ENCODE results near the gene INSRR.

INSRR gene

GRCh38 chr1:156874572-156875340 is 15.8 kb upstream of the INSRR start:
- Histone ChIP-seq H3K27me3 (ENCODE audit: control insufficient read depth in 1 of 2, insufficient read depth in 2 of 2, low read length in 2 of 2) (peaks cover 6 to 14% of the 10 kb centered on the region in 2 donors), H3K4me3 (ENCODE audit: low read length in 2 of 2) (no peak overlapping the region), H3K4me1 (ENCODE audit: control insufficient read depth, insufficient read depth, low read length) (no peaks in the 10 kb centered on the region), H3K36me3 (ENCODE audit: control insufficient read depth in 2 of 2, insufficient read depth in 2 of 2, low read length in 2 of 2) (no peaks in the 10 kb centered on the region), H3K9me3 (ENCODE audit: control insufficient read depth in 2 of 2, low read length in 2 of 2) (no peaks in the 10 kb centered on the region), H3K9ac (ENCODE audit: low read length in 2 of 2) (no peak overlapping the region), H3K27ac (ENCODE audit: low read length) (no peak overlapping the region)

GRCh38 chr1:156874142-156874541 is 15.2 kb upstream of the INSRR start:
- peaks cover 6 to 14% of the 10 kb centered on the region in 2 donors for H3K27me3 ChIP-seq (ENCODE audit: control insufficient read depth in 1 of 2, insufficient read depth in 2 of 2, low read length in 2 of 2)
- no peak overlapping the region for H3K9ac ChIP-seq (ENCODE audit: low read length in 2 of 2)
- H3K9me3 ChIP-seq (ENCODE audit: control insufficient read depth in 2 of 2, low read length in 2 of 2): no peaks in the 10 kb centered on the region
- H3K4me3 ChIP-seq (ENCODE audit: low read length in 2 of 2): no peak overlapping the region
- H3K4me1 ChIP-seq (ENCODE audit: control insufficient read depth, insufficient read depth, low read length): no peaks in the 10 kb centered on the region
- H3K27ac ChIP-seq (ENCODE audit: low read length): no peak overlapping the region
- no peaks in the 10 kb centered on the region for H3K36me3 ChIP-seq (ENCODE audit: control insufficient read depth in 2 of 2, insufficient read depth in 2 of 2, low read length in 2 of 2)

DNA sequence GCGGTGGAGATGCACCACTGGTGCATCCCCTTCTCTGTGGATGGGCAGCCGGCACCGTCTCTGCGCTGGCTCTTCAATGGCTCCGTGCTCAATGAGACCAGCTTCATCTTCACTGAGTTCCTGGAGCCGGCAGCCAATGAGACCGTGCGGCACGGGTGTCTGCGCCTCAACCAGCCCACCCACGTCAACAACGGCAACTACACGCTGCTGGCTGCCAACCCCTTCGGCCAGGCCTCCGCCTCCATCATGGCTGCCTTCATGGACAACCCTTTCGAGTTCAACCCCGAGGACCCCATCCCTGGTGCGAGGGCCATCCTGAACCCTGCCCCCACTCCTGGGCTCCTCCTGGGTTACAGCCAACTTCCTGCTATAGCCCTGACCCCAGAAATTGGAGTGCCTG is 14.7 kb upstream of the INSRR start:
- Histone ChIP-seq H3K27ac (ENCODE audit: low read length) (no peak overlapping the region), H3K9ac (ENCODE audit: low read length in 2 of 2) (no peak overlapping the region), H3K36me3 (ENCODE audit: control insufficient read depth in 2 of 2, insufficient read depth in 2 of 2, low read length in 2 of 2) (no peaks in the 10 kb centered on the region), H3K4me3 (ENCODE audit: low read length in 2 of 2) (no peak overlapping the region), H3K9me3 (ENCODE audit: control insufficient read depth in 2 of 2, low read length in 2 of 2) (no peaks in the 10 kb centered on the region), H3K4me1 (ENCODE audit: control insufficient read depth, insufficient read depth, low read length) (no peaks in the 10 kb centered on the region), H3K27me3 (ENCODE audit: control insufficient read depth in 1 of 2, insufficient read depth in 2 of 2, low read length in 2 of 2) (peaks cover 6 to 14% of the 10 kb centered on the region in 2 donors)

DNA sequence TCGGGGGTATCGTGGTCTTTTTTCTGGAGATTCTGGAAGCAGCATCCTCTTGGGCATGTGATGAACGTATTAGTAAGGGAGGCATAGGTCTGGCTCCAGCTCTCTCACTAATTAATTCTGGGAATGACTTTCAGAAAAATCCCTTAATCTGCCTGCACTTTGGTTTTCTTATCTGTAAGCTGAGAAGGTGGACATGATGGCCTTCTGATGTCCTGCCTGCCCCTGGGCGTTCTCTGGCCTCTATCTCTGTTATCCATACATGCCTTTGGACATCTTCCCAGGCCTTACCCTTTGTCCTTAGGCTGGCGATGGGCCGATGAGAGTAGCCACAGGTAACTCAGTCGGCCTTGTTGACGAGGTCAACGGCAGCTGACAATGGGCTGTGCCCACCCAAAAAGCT is 10.5 kb upstream of the INSRR start:
- peaks cover 6 to 15% of the 10 kb centered on the region in 2 donors for H3K27me3 ChIP-seq (ENCODE audit: control insufficient read depth in 1 of 2, insufficient read depth in 2 of 2, low read length in 2 of 2)
- H3K4me3 ChIP-seq (ENCODE audit: low read length in 2 of 2): no peak overlapping the region
- H3K36me3 ChIP-seq (ENCODE audit: control insufficient read depth in 2 of 2, insufficient read depth in 2 of 2, low read length in 2 of 2): no peaks in the 10 kb centered on the region
- H3K27ac ChIP-seq (ENCODE audit: low read length): no peak overlapping the region
- H3K9me3 ChIP-seq (ENCODE audit: control insufficient read depth in 2 of 2, low read length in 2 of 2): no peaks in the 10 kb centered on the region
- H3K4me1 ChIP-seq (ENCODE audit: control insufficient read depth, insufficient read depth, low read length): no peaks in the 10 kb centered on the region
- H3K9ac ChIP-seq (ENCODE audit: low read length in 2 of 2): no peak overlapping the region

DNA sequence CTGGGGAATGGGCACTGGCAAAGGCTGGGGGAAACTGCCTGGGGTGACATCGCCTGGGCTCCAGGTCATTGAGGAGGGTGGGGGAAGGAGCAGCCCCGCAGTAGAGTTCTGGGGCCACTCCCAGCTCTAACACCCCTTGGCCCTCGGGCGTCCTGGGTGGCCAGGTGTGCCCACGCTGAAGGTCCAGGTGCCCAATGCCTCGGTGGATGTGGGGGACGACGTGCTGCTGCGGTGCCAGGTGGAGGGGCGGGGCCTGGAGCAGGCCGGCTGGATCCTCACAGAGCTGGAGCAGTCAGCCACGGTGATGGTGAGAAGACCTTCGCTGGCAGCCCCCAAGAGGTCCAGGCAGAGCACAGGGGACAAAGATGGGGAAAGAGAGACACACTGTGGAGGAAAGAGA is 9.4 kb upstream of the INSRR start:
- no peak overlapping the region for H3K27ac ChIP-seq (ENCODE audit: low read length)
- H3K4me1 ChIP-seq (ENCODE audit: control insufficient read depth, insufficient read depth, low read length): no peaks in the 10 kb centered on the region
- H3K36me3 ChIP-seq (ENCODE audit: control insufficient read depth in 2 of 2, insufficient read depth in 2 of 2, low read length in 2 of 2): no peaks in the 10 kb centered on the region
- H3K4me3 ChIP-seq (ENCODE audit: low read length in 2 of 2): no peak overlapping the region
- H3K9me3 ChIP-seq (ENCODE audit: control insufficient read depth in 2 of 2, low read length in 2 of 2): no peaks in the 10 kb centered on the region
- no peak overlapping the region for H3K9ac ChIP-seq (ENCODE audit: low read length in 2 of 2)
- peaks cover 6 to 20% of the 10 kb centered on the region in 2 donors for H3K27me3 ChIP-seq (ENCODE audit: control insufficient read depth in 1 of 2, insufficient read depth in 2 of 2, low read length in 2 of 2)

DNA sequence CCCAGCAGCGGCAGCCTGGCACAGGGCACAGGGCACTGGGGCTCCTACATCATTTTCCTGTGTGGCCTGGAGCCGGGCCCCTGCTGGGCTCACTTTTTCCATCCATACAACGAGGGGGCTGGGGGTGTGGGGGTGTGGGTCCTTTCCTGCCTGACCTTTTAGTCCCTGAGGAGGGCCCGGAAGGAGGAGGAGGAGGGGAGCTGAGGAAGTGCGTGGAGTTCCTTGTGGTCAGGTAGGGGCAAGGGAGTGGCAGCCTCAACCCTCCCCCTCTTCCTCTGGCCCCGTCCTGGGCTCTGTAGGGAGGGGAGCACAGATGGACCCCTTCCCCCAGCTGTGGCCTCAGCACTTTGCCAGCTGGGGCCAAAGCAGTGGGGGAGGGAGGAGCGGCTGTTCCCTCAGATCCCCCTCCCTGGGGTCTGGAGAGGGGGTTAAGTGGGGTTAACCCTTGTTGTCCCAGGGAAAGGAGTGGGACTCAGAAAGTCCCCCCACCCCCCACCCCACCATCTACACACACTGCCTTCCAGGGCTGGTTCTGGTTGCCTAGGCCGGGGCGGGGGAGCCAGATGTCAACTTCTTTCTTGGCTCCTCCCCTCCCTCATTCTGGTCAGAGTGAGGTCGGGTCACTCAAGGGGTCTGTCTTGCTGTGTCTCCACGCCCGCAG is 7.5 kb upstream of the INSRR start:
- no peak overlapping the region for H3K27ac ChIP-seq (ENCODE audit: low read length)
- H3K36me3 ChIP-seq (ENCODE audit: control insufficient read depth in 2 of 2, insufficient read depth in 2 of 2, low read length in 2 of 2): no peaks in the 10 kb centered on the region
- H3K27me3 ChIP-seq (ENCODE audit: control insufficient read depth in 1 of 2, insufficient read depth in 2 of 2, low read length in 2 of 2): peaks cover 24 to 37% of the 10 kb centered on the region in 2 donors
- H3K4me1 ChIP-seq (ENCODE audit: control insufficient read depth, insufficient read depth, low read length): no peaks in the 10 kb centered on the region
- no peak overlapping the region for H3K9ac ChIP-seq (ENCODE audit: low read length in 2 of 2)
- H3K4me3 ChIP-seq (ENCODE audit: low read length in 2 of 2): no peak overlapping the region
- H3K9me3 ChIP-seq (ENCODE audit: control insufficient read depth in 2 of 2, low read length in 2 of 2): no peaks in the 10 kb centered on the region

DNA sequence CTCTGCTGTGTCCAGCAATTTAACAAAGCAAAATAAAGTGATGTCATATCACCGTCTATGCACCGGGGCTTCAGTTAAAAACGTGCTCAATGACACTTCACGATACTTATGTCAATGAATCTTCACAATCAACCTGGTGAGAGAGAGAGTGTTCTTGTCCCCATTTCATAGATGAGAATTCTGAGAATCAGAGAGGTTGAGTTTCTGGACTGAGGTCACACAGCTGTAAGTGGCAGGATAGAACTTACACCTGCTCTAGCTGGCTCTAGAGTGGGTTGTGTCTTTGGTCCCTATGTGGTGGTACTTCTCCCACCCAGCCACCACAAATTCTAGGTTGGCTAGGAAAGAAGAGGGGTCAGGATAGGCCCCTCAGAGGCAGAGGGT is 6.9 kb upstream of the INSRR start:
- Histone ChIP-seq H3K9me3 (ENCODE audit: control insufficient read depth in 2 of 2, low read length in 2 of 2) (no peaks in the 10 kb centered on the region), H3K36me3 (ENCODE audit: control insufficient read depth in 2 of 2, insufficient read depth in 2 of 2, low read length in 2 of 2) (no peaks in the 10 kb centered on the region), H3K27me3 (ENCODE audit: control insufficient read depth in 1 of 2, insufficient read depth in 2 of 2, low read length in 2 of 2) (peaks cover 29 to 41% of the 10 kb centered on the region in 2 donors), H3K4me1 (ENCODE audit: control insufficient read depth, insufficient read depth, low read length) (peaks cover 4% of the 10 kb centered on the region), H3K4me3 (ENCODE audit: low read length in 2 of 2) (no peak overlapping the region), H3K9ac (ENCODE audit: low read length in 2 of 2) (no peak overlapping the region), H3K27ac (ENCODE audit: low read length) (no peak overlapping the region)

DNA sequence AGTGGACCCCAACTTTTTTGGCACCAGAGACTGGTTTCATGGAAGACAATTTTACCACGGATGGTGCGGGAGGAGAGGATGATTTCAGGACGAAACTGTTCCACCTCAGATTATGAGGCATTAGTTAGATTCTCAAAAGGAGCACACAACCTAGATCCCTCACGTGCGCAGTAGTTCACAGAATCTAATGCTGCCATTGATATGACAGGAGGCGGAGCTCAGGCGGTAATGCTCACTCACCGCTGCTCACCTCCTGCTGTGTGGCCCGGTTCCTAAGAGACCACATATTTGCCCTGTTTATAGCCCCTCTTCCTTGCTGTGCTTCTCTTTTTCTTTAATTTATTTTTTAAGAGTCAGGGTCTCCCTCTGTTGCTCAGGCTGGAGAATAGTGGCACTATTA is 6.3 kb upstream of the INSRR start:
- no peaks in the 10 kb centered on the region for H3K36me3 ChIP-seq (ENCODE audit: control insufficient read depth in 2 of 2, insufficient read depth in 2 of 2, low read length in 2 of 2)
- H3K9ac ChIP-seq (ENCODE audit: low read length in 2 of 2): no peak overlapping the region
- H3K9me3 ChIP-seq (ENCODE audit: control insufficient read depth in 2 of 2, low read length in 2 of 2): no peaks in the 10 kb centered on the region
- H3K27me3 ChIP-seq (ENCODE audit: control insufficient read depth in 1 of 2, insufficient read depth in 2 of 2, low read length in 2 of 2): peaks cover 35 to 42% of the 10 kb centered on the region in 2 donors
- H3K27ac ChIP-seq (ENCODE audit: low read length): no peak overlapping the region
- no peak overlapping the region for H3K4me3 ChIP-seq (ENCODE audit: low read length in 2 of 2)
- H3K4me1 ChIP-seq (ENCODE audit: control insufficient read depth, insufficient read depth, low read length): peaks cover 9% of the 10 kb centered on the region

GRCh38 chr1:156864796-156865195 is 5.9 kb upstream of the INSRR start:
- Histone ChIP-seq H3K9ac (ENCODE audit: low read length in 2 of 2) (no peak overlapping the region), H3K4me3 (ENCODE audit: low read length in 2 of 2) (no peak overlapping the region), H3K36me3 (ENCODE audit: control insufficient read depth in 2 of 2, insufficient read depth in 2 of 2, low read length in 2 of 2) (no peaks in the 10 kb centered on the region), H3K27me3 (ENCODE audit: control insufficient read depth in 1 of 2, insufficient read depth in 2 of 2, low read length in 2 of 2) (peaks cover 40 to 45% of the 10 kb centered on the region in 2 donors), H3K9me3 (ENCODE audit: control insufficient read depth in 2 of 2, low read length in 2 of 2) (no peaks in the 10 kb centered on the region), H3K4me1 (ENCODE audit: control insufficient read depth, insufficient read depth, low read length) (peaks cover 14% of the 10 kb centered on the region), H3K27ac (ENCODE audit: low read length) (no peak overlapping the region)

DNA sequence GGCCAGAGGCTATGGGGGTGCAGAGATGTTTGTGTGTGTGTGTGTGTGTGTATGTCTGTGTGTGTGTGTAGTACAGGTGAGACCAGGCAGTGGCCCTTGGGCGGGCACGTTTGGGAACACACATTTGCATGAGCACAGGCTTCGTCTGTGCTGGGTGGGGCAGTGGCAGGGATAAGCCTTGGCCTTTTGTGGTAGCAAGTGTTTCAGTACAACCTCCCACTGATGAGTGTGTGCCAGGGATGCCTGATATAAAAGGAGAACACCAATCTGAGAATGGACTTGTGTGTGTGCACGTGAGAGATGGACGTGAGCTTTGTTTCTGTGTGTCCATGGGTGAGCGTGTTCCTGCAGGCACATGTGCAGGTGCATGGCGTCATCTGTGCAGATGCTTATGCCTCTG is 4.7 kb upstream of the INSRR start:
- Histone ChIP-seq H3K27me3 (ENCODE audit: control insufficient read depth in 1 of 2, insufficient read depth in 2 of 2, low read length in 2 of 2) (peaks cover 52 to 53% of the 10 kb centered on the region in 2 donors), H3K4me3 (ENCODE audit: low read length in 2 of 2) (no peak overlapping the region), H3K9me3 (ENCODE audit: control insufficient read depth in 2 of 2, low read length in 2 of 2) (no peaks in the 10 kb centered on the region)

GRCh38 chr1:156862997-156863599 is 4.2 kb upstream of the INSRR start:
- peaks cover 29% of the 10 kb centered on the region for H3K4me1 ChIP-seq (ENCODE audit: control insufficient read depth, insufficient read depth, low read length)
- H3K9me3 ChIP-seq (ENCODE audit: control insufficient read depth in 2 of 2, low read length in 2 of 2): no peaks in the 10 kb centered on the region
- H3K27ac ChIP-seq (ENCODE audit: low read length): no peak overlapping the region
- H3K4me3 ChIP-seq (ENCODE audit: low read length in 2 of 2): no peak overlapping the region
- no peak overlapping the region for H3K9ac ChIP-seq (ENCODE audit: low read length in 2 of 2)
- H3K27me3 ChIP-seq (ENCODE audit: control insufficient read depth in 1 of 2, insufficient read depth in 2 of 2, low read length in 2 of 2): peaks cover 57 to 59% of the 10 kb centered on the region in 2 donors
- H3K36me3 ChIP-seq (ENCODE audit: control insufficient read depth in 2 of 2, insufficient read depth in 2 of 2, low read length in 2 of 2): no peaks in the 10 kb centered on the region

More for the DNA sequence above, 4.7 kb upstream of the INSRR start:
- Histone ChIP-seq H3K36me3 (ENCODE audit: control insufficient read depth in 2 of 2, insufficient read depth in 2 of 2, low read length in 2 of 2) (no peaks in the 10 kb centered on the region), H3K4me1 (ENCODE audit: control insufficient read depth, insufficient read depth, low read length) (peaks cover 25% of the 10 kb centered on the region), H3K9ac (ENCODE audit: low read length in 2 of 2) (no peak overlapping the region), H3K27ac (ENCODE audit: low read length) (no peak overlapping the region)

All from stomach smooth muscle (tissue), 2 donors.